ENCODE data around the gene XYLB.

Gene XYLB

DNA sequence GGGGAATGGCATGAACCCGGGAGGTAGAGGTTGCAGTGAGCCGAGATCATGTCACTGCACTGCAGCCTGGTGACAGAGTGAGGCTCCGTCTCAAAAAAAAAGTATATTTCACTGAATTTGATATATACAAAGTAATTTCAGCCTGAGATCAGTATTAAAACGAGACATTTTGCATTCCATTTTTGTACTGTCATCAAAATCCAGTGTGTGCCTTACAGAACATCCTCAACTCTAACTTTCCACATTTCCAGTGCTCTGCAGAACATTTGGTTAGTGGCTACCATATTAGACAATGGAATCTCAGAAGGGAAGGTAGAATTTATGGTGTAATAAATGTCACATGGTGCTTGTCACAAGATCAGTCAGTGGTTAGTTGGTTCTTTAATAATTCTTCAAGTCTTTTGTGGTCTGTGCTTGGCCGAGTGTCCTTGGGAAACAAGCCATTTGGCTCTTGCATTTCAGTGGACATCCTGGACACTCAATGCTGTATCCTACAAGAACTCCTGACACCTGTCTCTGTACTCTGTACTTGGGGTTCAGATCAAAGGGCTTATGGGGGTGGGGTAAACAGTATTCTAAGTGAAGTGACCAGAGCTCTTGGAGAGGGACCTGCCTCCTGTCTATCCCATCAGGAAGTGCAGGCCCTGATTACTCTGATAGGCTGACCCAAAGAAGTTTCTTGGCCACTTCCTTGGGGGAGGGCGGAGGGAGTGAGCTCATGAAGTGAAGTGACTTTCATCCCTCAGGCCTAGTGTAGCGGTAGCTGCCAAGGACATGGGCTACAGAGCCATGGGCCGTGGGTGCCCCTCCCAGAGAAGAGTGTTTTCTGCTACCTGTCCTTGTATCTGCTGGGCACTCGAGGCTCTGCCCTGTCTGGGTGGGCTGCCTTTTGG, 110.8 kb downstream of the XYLB start:
- no peak for DNase-seq

DNA sequence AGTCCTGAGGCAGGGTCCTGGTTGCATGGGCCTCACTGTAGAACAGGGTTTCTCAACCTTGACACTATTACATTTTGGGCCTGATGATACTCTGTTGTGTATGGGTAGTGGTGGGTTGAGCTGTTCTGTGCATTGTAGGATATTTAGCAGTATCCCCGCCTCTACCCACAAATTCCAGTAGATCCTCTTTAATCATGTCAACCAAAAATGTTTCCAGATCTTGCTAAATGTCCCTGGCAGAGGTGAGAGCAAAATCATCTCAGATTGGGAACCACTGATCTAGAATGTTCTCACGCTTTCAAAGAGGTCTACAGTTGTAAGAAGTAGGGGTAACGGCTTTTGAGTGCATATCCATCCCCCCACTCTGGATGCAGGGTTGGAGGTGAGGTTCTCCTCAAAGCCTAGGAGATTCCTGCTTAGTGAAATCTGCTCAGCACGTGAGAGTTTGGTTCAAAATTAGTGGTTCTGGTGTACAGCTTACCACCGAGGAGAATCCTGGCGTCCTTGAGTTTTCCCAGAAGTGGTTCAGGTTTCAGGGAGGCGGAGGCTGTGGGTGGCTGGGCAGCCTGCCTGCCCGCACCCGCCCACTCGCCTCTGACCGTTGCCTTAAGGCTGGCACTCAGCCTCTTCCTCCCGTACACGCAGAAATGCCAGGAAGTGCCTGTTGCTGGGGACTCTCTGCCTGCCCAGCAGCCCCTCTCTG, 112.4 kb downstream of the XYLB start:
- no peak for DNase-seq

DNA sequence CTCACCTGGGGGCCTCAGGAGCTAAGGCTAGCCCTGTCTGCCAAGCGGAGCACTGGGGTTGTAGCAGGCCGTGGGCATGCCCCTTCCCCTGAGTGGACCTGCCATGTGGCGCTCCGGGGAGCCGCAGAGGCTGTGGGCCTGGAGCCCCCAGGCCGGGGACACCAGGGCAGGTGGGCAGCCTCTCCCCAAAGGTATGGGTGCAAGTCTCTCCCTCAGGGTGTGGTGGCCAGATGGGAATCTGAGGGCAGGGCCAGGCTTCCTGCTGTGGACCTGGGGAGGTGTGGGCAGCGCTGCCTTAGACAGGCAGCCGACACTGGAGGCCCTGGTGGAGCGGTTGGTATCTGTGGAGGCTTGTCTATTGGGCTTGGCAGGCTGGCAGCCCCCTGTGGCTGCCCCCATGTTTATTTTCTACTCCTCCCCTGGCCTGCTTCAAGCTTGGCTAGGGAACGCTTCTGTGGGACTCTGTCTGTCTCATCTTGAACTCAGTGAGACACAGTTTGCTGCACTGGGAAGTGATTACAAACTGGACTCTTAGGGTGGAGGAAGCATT, 113.0 kb downstream of the XYLB start:
- no peak for DNase-seq

- no peak for DNase-seq
These were observed 114.0 kb downstream of the XYLB start for GRCh38 chr3:38460377-38461270.

All from NCI-H1694 (cell line).